Measurements from ENCODE around the gene KANK4.

DNA sequence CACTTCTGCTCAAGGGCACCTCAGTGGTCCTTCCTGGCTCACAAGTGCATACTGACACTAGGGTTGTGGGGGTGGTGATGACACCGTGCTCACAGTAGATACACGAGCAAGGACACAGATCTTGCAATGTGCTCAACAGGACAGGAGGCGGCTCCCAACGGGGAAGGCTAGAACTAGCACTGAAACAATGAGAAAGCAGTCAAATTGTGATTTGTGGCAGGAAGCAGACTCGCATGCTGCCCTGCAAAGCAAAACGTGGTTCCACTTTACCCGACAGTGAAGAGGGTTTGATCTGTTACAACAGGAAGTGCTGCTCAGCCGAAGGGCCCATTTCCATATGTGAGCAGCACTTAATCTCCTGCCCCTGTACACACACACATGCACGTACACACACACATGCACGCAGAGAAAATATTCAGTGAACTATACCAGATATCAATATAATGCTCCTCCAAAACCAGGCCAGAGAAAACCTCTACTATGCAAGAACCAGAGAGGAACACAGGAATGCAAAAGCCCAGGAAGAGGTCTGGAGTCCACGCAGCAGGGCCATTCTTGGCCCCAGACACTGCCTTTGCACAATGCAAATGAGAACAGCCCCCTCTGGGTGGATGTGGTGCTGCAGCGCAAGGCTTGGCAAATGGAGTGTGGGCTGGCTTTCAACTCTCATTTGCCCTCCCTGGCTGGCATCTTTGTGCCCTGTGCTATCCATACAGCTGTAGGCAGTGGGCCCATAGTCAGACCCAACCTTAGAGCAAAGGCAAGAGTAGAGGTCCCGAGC lies 47.1 kb downstream of the KANK4 start:
- no peak for TF ChIP-seq EZH2 (IDR thresholded peaks at IDR 0.05; ENCODE audit: borderline replicate concordance, insufficient read depth, low read depth, low read length, poor library complexity, severe bottlenecking)
- TF ChIP-seq CTCF (IDR thresholded peaks at IDR 0.05), result no peak

All from B cell (primary cell).